Small intestine (tissue), 7 donors: Measurements from ENCODE around the gene F8. TPM values are rescaled to one million over a fixed set of nuclear protein-coding genes. Genes with fewer than 3 reads are reported as not detected.
"Not testable (repeated sequence)": the region's sequence is repeated elsewhere in the genome, so short reads cannot be mapped to it uniquely, and the experiment has no call there.

ENCODE experiments used
- DNase-seq, 2 donors: peaks; one replicate each; pipeline versions ENCODE4 v3.0.0 to v3.0.0-alpha.2; 2013
- FAIRE-seq: peaks from 2 replicates; lab custom pipeline; 2012; peaks lifted over from hg19 to GRCh38; lab: Jason Lieb, UNC
- H3K27ac ChIP-seq, 3 donors: one replicate each; pipeline ENCODE4 v1.5.1; 2013; ENCODE audit warnings: low read length in 2 of 3, mild to moderate bottlenecking in 2 of 3, control low read depth in 1 of 3, inconsistent platforms in 1 of 3, low read depth in 1 of 3, moderate library complexity in 1 of 3
- H3K27me3 ChIP-seq, 3 donors: one replicate each; pipeline ENCODE4 v1.6.1; 2013; ENCODE audit warnings: low read length in 3 of 3, inconsistent platforms in 1 of 3; ENCODE audit not compliant: control insufficient read depth in 3 of 3, insufficient read depth in 3 of 3
- H3K36me3 ChIP-seq, 3 donors: one replicate each; pipeline ENCODE4 v1.6.1; 2013; ENCODE audit warnings: low read length in 3 of 3, inconsistent platforms in 1 of 3, low read depth in 1 of 3, mild to moderate bottlenecking in 1 of 3, moderate library complexity in 1 of 3; ENCODE audit not compliant: control insufficient read depth in 3 of 3, insufficient read depth in 2 of 3
- H3K4me1 ChIP-seq, 3 donors: one replicate each; pipeline ENCODE4 v1.6.1; 2013; ENCODE audit warnings: low read length in 2 of 3, inconsistent platforms in 1 of 3, low read depth in 1 of 3, mild to moderate bottlenecking in 1 of 3, moderate library complexity in 1 of 3; ENCODE audit not compliant: control insufficient read depth in 3 of 3, insufficient read depth in 2 of 3
- H3K4me3 ChIP-seq, 3 donors: one replicate each; pipeline ENCODE4 v1.5.1; 2013; ENCODE audit warnings: low read length in 3 of 3, control low read depth in 1 of 3, inconsistent platforms in 1 of 3, low read depth in 1 of 3, mild to moderate bottlenecking in 1 of 3, moderate library complexity in 1 of 3
- H3K9me3 ChIP-seq, 2 donors: one replicate each; pipeline ENCODE4 v1.6.1; 2013; ENCODE audit warnings: low read depth in 1 of 2, low read length in 1 of 2; ENCODE audit not compliant: control insufficient read depth in 2 of 2, insufficient read depth in 1 of 2
- WGBS, 3 donors: extraction: QIAGEN DNeasy Blood & Tissue Kit; methylation state at CpG; one replicate each; pipeline ENCODE4 v1.1.7; 2013; 5-methylcytosine and 5-hydroxymethylcytosine counted together
- polyA plus RNA-seq, 4 donors: library from polyadenylated mRNA; stranded (reverse) in 3 of 4; unstranded in 1 of 4; fragments of 200-250 nt in 3 of 4; fragments of 120-200 nt in 1 of 4; gene quantifications; one replicate each; pipeline versions ENCODE4 v1.2.1 to v1.2.3, GENCODE V29; 2013
- donor health status: healthy with polysubstance abuse.
- donor health status: control.
- donor health status: control.
- donor health status: Bipolar disorder and iron deficiency.
- donor health status: healthy.

F8 gene
- polyA plus RNA-seq, 4 donors, result 0.89 to 4.8 (median 1.7) TPM

DNA sequence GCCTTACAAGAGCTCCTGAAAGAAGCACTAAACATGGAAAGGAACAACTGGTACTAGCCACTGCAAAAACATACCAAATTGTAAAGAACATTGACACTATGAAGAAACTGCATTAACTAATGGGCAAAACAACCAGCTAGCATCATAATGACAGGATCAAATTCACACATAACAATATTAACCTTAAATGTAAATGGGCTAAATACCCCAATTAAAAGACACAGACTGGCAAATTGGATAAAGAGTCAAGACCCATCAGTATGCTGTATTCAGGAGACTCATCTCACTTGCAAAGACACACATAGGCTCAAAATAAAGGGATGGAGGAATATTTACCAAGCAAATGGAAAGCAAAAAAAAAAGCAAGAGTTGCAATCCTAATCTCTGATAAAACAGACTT, 154.0 kb downstream of the F8 start:
- not testable (repeated sequence) for FAIRE-seq, H3K27me3 ChIP-seq, H3K4me1 ChIP-seq, H3K4me3 ChIP-seq, H3K9me3 ChIP-seq, H3K36me3 ChIP-seq, DNase-seq, H3K27ac ChIP-seq

- Histone ChIP-seq H3K27me3 (no peaks in the 10 kb centered on the region), H3K27ac (no peak overlapping the region), H3K4me1 (no peaks in the 10 kb centered on the region), H3K9me3 (no peaks in the 10 kb centered on the region), H3K36me3 (peaks cover 0 to 2% (median 0%) of the 10 kb centered on the region in 3 donors), H3K4me3 (no peak overlapping the region)
- DNase-seq (no peak), FAIRE-seq (no peak)
Measured at GRCh38 chrX:154855256-154855655, 167.3 kb downstream of the F8 start.

DNA sequence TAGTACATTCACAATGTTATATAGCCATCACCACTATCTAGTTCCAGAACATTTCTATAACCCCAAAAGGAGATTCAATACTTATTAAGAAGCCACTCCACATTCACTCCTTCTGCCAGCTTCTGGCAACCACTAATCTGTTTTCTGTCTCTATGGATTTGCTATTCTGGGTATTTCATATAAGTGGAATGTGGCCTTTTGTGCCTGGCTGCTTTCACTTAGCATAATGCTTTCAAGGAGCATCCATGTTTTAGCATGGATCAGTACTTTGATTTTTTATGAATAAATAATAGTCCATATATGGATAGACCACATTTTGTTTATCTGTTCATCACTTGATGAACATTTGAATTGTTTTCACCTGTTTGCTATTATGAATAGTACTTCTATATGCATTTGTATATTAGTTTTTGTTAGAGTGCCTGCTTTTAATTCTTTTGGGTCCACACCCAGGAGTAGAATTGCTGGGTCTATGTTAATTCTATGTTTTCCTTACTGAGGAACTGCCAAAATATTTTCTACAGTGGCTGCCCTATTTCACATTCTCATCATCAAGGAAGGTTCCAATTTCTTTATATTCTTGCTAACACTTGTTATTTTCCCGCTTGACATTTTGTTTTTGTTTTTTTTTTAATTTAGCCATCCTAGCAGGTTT, 171.4 kb downstream of the F8 start:
- Histone ChIP-seq H3K36me3 (peaks cover 0 to under 1% (median 0%) of the 10 kb centered on the region in 3 donors), H3K27me3 (no peaks in the 10 kb centered on the region), H3K4me3 (no peak overlapping the region), H3K4me1 (no peaks in the 10 kb centered on the region), H3K27ac (no peak overlapping the region), H3K9me3 (no peaks in the 10 kb centered on the region)
- 77 to 97% (median 88%) methylated on average over 1 of the region's 1 CpG for WGBS, 3 donors
- DNase-seq, result no peak
- no peak for FAIRE-seq

DNA sequence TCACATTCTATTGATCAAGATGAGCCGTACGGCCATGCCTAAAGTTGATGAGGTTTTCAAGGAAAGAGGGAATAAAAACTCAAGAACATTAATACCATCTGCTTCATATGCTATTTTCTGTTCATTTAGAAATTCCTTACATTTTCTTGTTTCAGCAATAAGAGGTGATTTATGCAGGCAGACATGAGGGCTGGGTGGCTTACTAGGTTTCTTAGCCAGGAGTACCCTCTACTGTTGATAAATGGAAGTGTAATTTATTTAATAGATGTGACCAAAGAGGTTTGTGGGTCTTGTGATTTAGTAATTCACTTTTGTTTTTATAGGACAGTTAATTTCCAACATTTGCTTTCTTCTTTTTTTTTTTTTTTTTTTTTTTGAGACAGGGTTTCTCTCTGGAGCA, 181.7 kb downstream of the F8 start:
- 84 to 95% (median 93%) methylated on average over 2 of the region's 2 CpGs for WGBS, 3 donors
- no peaks in the 10 kb centered on the region for H3K36me3 ChIP-seq
- H3K27ac ChIP-seq, result no peak overlapping the region
- FAIRE-seq (no peak), DNase-seq (peak; percentile 37 to 57)
- H3K4me3 ChIP-seq, result no peak overlapping the region
- H3K4me1 ChIP-seq, result no peaks in the 10 kb centered on the region
- no peaks in the 10 kb centered on the region for H3K9me3 ChIP-seq
- no peaks in the 10 kb centered on the region for H3K27me3 ChIP-seq

GRCh38 chrX:154836163-154836562, 186.4 kb downstream of the F8 start:
- Histone ChIP-seq H3K36me3 (no peaks in the 10 kb centered on the region), H3K9me3 (no peaks in the 10 kb centered on the region), H3K4me3 (no peak overlapping the region), H3K27me3 (no peaks in the 10 kb centered on the region), H3K27ac (no peak overlapping the region), H3K4me1 (no peaks in the 10 kb centered on the region)
- FAIRE-seq (no peak), DNase-seq (no peak)
- whole genome bisulfite sequencing, 3 donors, result 75 to 96% (median 86%) methylated on average over 1 of the region's 1 CpG

DNA sequence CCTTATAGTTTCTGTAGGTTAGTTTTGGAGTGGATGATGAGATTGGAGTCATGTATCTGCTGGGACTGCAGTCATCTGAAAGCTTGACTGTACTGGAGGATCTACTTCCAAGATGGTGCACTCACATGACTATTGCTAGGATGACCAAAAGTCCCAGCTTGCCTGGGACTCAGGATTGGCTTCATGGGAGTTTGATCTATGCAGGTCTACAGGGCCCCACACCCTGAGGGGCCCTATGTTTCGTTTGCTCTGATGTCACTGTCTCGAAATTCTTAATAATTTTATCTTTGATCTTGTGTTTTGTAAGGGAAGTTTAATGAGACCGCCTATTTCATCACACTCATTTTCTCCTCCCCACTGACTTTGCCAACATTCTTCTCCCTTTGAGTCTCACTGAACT, 188.0 kb downstream of the F8 start, which contains the start of gene SMIM9:
SMIM9 (minus strand) TSS at position 101 of the 400 bp plus-strand sequence. CDS start 3,806 bp downstream, outside the sequence.
- WGBS, 3 donors, result 72 to 93% (median 82%) methylated on average over 3 of the region's 3 CpGs
- Histone ChIP-seq H3K4me3 (no peak within 1 kb of the TSS), H3K4me1 (no peaks in the 10 kb centered on the region), H3K9me3 (no peaks in the 10 kb centered on the region), H3K36me3 (no peaks in the 10 kb centered on the region), H3K27me3 (no peaks in the 10 kb centered on the region), H3K27ac (no peak within 1 kb of the TSS)
- DNase-seq, result no peak
- no peak for FAIRE-seq

DNA sequence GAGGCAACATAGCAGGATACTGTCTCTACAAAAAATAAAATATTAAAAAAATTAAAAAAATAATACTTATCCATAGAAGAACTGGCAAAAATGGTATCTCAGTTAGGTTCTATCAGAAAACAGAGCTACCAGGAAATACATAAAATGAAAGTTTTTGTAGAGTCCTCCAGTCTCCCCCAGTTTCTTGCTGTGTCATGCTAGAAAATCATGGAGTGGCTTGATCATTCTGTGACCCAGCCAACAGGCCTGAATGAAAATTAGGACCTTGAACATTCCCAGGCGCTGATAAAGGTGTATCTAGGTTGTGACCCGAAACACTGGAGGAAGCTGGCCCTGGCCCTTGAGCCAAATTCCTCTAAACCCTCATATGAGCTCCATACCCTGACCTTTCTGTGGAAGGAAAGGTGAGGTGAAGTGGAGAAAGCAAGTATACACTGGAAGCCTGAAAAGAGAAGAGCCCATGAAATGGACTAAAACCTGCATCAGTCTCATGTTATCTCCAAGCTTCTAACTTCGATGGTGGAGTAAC, 188.7 kb downstream of the F8 start:
- H3K36me3 ChIP-seq, result no peaks in the 10 kb centered on the region
- 82 to 93% (median 84%) methylated on average over 3 of the region's 3 CpGs for WGBS, 3 donors
- H3K27me3 ChIP-seq, result no peaks in the 10 kb centered on the region
- FAIRE-seq (no peak), DNase-seq (no peak)
- no peak overlapping the region for H3K27ac ChIP-seq
- H3K4me1 ChIP-seq, result no peaks in the 10 kb centered on the region
- no peaks in the 10 kb centered on the region for H3K9me3 ChIP-seq
- H3K4me3 ChIP-seq, result no peak overlapping the region

GRCh38 chrX:154829926-154830442, 192.5 kb downstream of the F8 start:
- H3K27me3 ChIP-seq, result no peaks in the 10 kb centered on the region
- H3K4me3 ChIP-seq, result no peak overlapping the region
- H3K9me3 ChIP-seq, result no peaks in the 10 kb centered on the region
- DNase-seq (no peak), FAIRE-seq (no peak)
- H3K36me3 ChIP-seq, result no peaks in the 10 kb centered on the region
- H3K4me1 ChIP-seq, result peaks cover 0 to 8% (median 0%) of the 10 kb centered on the region in 3 donors
- no peak overlapping the region for H3K27ac ChIP-seq
- WGBS, 3 donors, result 21 to 27% (median 23%) methylated on average over 1 of the region's 1 CpG
